Activated B cell treated with CpG ODN at 0.5 μM for 24 hours (primary cell): Measurements from ENCODE around the gene SMIM44. TPM values are rescaled to one million over a fixed set of nuclear protein-coding genes. Genes with fewer than 3 reads are reported as not detected.

Experiments used
- ATAC-seq: fragments of 200-7000 bp; cut with Tn5 transposase; one replicate; pipeline ENCODE4 v1.10.0; 2021; ENCODE audit warnings: low read depth, mild to moderate bottlenecking, moderate library complexity
- CTCF ChIA-PET: fragments of 350-600 bp; sonication (Branson Sonifier 250); formaldehyde crosslinking; loops from one replicate; lab custom pipeline; 2021; ENCODE audit warnings: antibody characterized with exemption; lab: Charles Lee
- POLR2A ChIA-PET: fragments of 350-600 bp; sonication (Branson Sonifier 250); formaldehyde crosslinking; loops from one replicate; lab custom pipeline; 2021; ENCODE audit warnings: antibody characterized with exemption; lab: Charles Lee
- DNase-seq: peaks from one replicate; pipeline ENCODE4 v3.0.0; 2022
- H3K27ac Mint-ChIP-seq: one replicate; pipeline ENCODE4 v1.8.0; 2020; ENCODE audit warnings: mixed read lengths
- H3K27me3 Mint-ChIP-seq: one replicate; pipeline ENCODE4 v1.8.0; 2021; ENCODE audit warnings: mixed read lengths
- H3K36me3 Mint-ChIP-seq: one replicate; pipeline ENCODE4 v1.8.0; 2021; ENCODE audit warnings: low read depth, mixed read lengths
- H3K4me1 Mint-ChIP-seq: one replicate; pipeline ENCODE4 v1.8.0; 2021; ENCODE audit warnings: mixed read lengths
- H3K4me3 Mint-ChIP-seq: one replicate; pipeline ENCODE4 v1.8.0; 2020; ENCODE audit warnings: mild to moderate bottlenecking, mixed read lengths
- H3K9me3 Mint-ChIP-seq: one replicate; pipeline ENCODE4 v1.8.0; 2020; ENCODE audit warnings: mixed read lengths
- CTCF ChIP-seq: fragments of 200-600 bp; IDR thresholded peaks from one replicate; pipeline ENCODE4 v1.8.0; 2022; ENCODE audit warnings: antibody characterized with exemption, mild to moderate bottlenecking
- intact Hi-C: fragments of 100-400 bp; cut with micrococcal nuclease; formaldehyde crosslinking; loops from one replicate; pipeline ENCODE4 v1.15.1; 2024
- total RNA-seq: library from RNA; stranded (reverse); gene quantifications from 2 replicates; pipeline ENCODE4 v1.2.3, GENCODE V29; 2022

SMIM44 gene
- total RNA-seq, 1 donor from 2014 or later: not detected

- Mint-ChIP-seq H3K27ac (peak overlapping the region; percentile 59), H3K27me3 (no peaks in the 10 kb centered on the region), H3K4me1 (peaks cover 55% of the 10 kb centered on the region), H3K36me3 (peaks cover 19% of the 10 kb centered on the region), H3K9me3 (no peaks in the 10 kb centered on the region), H3K4me3 (peak overlapping the region; percentile 2)
- CTCF ChIA-PET: no interaction called here
- POLR2A ChIA-PET: interaction anchor here (0.8 to 1.3 kb wide), 4 partner anchors 14 to 37 kb away, joined by 3 to 6 read pairs (median 4); partner anchors contain the start of gene DOHH
- ATAC-seq: peak; percentile 86
- DNase-seq: no peak
- intact Hi-C loops: no loop called here
- no peak for TF ChIP-seq CTCF
Observed at GRCh38 chr19:3516675-3517207, 33.5 kb upstream of the SMIM44 start.

DNA sequence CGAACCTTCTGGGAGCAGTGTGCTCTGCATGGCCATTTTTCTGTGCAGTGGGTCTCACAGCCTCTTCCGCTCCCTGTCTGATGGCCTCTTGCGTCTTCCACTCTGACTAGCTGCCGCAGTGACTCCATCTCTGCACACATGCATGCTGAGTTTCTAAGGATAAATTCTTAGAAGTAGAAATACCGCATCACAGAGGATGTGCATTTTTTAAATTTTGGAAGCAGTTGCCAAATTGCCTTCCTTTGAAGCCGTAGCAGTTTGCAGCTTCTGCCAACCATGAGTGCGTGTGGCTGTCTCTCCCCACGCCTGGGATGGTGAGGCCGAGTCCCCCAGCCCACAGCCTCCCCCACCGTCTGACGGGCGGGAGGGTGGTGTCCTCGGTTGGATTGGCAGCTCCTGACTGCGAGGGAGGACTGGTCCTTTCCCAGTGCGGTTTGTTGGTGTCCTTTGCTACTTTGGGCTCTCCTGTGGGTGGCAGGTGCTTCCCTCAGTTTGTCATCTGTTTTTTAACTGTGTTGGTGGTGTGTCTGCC is 32.7 kb upstream of the SMIM44 start:
- intact Hi-C loops: no loop called here
- POLR2A ChIA-PET: interaction anchor here (1.3 kb wide), 2 partner anchors 15 to 22 kb away, joined by 3 to 6 read pairs; partner anchors contain the start of gene DOHH
- CTCF ChIA-PET: no interaction called here
- ATAC-seq (no peak), DNase-seq (no peak)
- Mint-ChIP-seq H3K27me3 (no peaks in the 10 kb centered on the region), H3K27ac (peak overlapping the region; percentile 59), H3K4me3 (no peak overlapping the region), H3K4me1 (peaks cover 53% of the 10 kb centered on the region), H3K9me3 (no peaks in the 10 kb centered on the region), H3K36me3 (peaks cover 20% of the 10 kb centered on the region)
- TF ChIP-seq CTCF: no peak

GRCh38 chr19:3514930-3515329 is 31.7 kb upstream of the SMIM44 start:
- TF ChIP-seq CTCF: no peak
- DNase-seq (no peak), ATAC-seq (no peak)
- Mint-ChIP-seq H3K4me3 (no peak overlapping the region), H3K27ac (no peak overlapping the region), H3K27me3 (no peaks in the 10 kb centered on the region), H3K36me3 (peaks cover 25% of the 10 kb centered on the region), H3K4me1 (peaks cover 50% of the 10 kb centered on the region), H3K9me3 (no peaks in the 10 kb centered on the region)
- intact Hi-C loops: no loop called here
- ChIA-PET CTCF (no interaction called here), POLR2A (interaction anchor here (0.7 kb wide), 1 partner anchor 43 kb away, joined by 3 read pairs; no protein-coding TSS in a partner anchor)

- H3K36me3 Mint-ChIP-seq: peaks cover 37% of the 10 kb centered on the region
- H3K4me1 Mint-ChIP-seq: peaks cover 55% of the 10 kb centered on the region
- no peak for DNase-seq
- POLR2A ChIA-PET: interaction anchor here (0.6 kb wide), 1 partner anchor 12 kb away, joined by 3 read pairs; no protein-coding TSS in a partner anchor
- CTCF ChIA-PET: no interaction called here
- H3K9me3 Mint-ChIP-seq: no peaks in the 10 kb centered on the region
- no peaks in the 10 kb centered on the region for H3K27me3 Mint-ChIP-seq
- ATAC-seq: no peak
- H3K4me3 Mint-ChIP-seq: no peak overlapping the region
- intact Hi-C loops: no loop called here
- H3K27ac Mint-ChIP-seq: no peak overlapping the region
- no peak for TF ChIP-seq CTCF
Observed at GRCh38 chr19:3513229-3514140, 30.2 kb upstream of the SMIM44 start.
